GM12892 (cell line): ENCODE results near the gene SAMD9. TPM values are rescaled to one million over a fixed set of nuclear protein-coding genes. Genes with fewer than 3 reads are reported as not detected.

Experiments used
- DNase-seq: peaks from one replicate; pipeline ENCODE4 v3.0.0; 2011; ENCODE audit not compliant: insufficient read length
- FAIRE-seq: peaks from 2 replicates; lab custom pipeline; 2011; peaks lifted over from hg19 to GRCh38; lab: Jason Lieb, UNC
- POLR2A ChIP-seq: IDR thresholded peaks from 2 replicates; pipeline ENCODE4 v1.6.1; 2011; ENCODE audit warnings: low read depth, low read length, control low read depth
- POLR2AphosphoS5 ChIP-seq: IDR thresholded peaks from 2 replicates; pipeline ENCODE4 v1.6.1; 2011; ENCODE audit warnings: low read depth, low read length, control low read depth
- TAF1 ChIP-seq: IDR thresholded peaks from 2 replicates; pipeline ENCODE4 v1.6.1; 2011; ENCODE audit warnings: low read depth, mild to moderate bottlenecking, control low read depth, low read length, borderline replicate concordance
- polyA plus RNA-seq: library from polyadenylated mRNA; unstranded; fragments of >200 nt; gene quantifications from one replicate; pipeline ENCODE4 v1.2.1, GENCODE V29; 2012; ENCODE audit warnings: missing spikeins, inconsistent platforms; ENCODE audit not compliant: missing spikeins

The SAMD9 gene
- 8.4 TPM for polyA plus RNA-seq

- DNase-seq: peak; percentile 43
- TF ChIP-seq POLR2AphosphoS5 (no peak), POLR2A (peak; percentile 41; the same call in 1 of the 2 replicates), TAF1 (no peak)
- FAIRE-seq: peak; percentile 71
Observed at GRCh38 chr7:93117852-93118530, at the start of gene SAMD9. SAMD9 (minus strand) TSS chr7:93117979; CDS start chr7:93106097, 11,882 bp downstream.

DNA sequence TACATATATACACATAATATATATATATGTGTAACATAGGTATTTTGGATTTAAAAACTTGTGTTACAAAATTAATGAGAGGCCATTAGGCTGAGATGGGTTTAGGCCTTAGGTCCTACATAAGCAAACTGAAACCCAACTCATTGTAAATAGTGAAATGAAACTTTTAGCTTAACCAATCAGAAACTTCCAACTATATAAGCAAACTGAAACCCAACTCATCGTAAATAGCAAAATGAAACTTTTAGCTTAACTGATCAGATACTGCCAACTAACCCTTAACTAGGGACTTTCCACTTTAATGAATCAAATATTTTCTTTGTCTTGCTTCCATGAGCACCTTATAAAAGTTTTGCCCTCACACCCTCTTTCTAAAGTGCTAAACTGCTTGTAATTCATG is 47.7 kb upstream of the SAMD9 start:
- peak; percentile 89 for FAIRE-seq
- TF ChIP-seq POLR2AphosphoS5: no peak
- TF ChIP-seq POLR2A: no peak
- TF ChIP-seq TAF1: no peak
- DNase-seq: no peak

DNA sequence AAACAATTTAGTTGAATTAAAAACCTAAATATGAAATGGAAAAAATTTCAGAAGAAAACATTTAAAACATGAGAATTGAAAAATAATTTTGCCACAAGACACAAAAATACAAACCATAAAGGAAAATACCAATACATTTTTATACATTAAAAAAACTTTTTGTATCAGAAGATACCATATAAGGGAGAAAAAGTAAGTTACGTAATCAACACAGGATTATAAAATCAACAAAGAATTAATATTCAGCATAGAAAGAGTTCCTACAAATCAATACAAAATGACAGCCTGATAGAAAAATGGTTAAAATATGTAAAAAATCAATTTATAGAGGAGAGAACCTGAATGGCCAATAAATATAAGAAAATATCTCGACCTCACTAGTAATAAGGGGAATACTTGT is 47.0 kb upstream of the SAMD9 start:
- TF ChIP-seq POLR2AphosphoS5 (no peak), POLR2A (no peak), TAF1 (no peak)
- no peak for FAIRE-seq
- no peak for DNase-seq

DNA sequence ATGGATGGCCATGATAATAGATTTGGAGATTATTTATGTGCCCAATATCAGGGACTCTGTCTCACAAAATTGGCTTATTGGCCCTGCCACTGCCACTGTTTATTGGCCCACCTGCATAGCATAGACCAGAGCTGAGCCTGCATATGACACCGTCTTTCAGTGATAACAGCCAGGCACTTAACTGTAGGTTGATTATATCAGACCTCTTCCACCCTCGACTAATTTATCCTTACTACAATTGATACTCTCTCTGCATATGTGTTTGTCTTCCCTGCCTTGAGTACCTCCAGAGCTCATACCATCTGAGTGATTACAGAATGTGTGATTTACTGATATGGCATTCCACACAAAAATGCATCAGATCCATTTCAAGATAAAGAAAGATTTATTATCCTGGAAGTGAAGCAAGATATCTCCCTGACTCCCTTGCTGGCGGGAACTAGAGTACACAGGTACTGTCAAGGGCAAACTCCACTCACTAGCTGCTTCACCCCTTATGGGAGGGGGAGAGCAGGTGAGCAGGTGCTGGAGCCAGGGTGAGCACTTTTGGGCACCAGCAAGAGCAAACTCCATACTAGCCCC is 43.5 kb upstream of the SAMD9 start:
- no peak for TF ChIP-seq POLR2AphosphoS5
- TF ChIP-seq POLR2A: no peak
- no peak for TF ChIP-seq TAF1
- no peak for DNase-seq
- FAIRE-seq: no peak

DNA sequence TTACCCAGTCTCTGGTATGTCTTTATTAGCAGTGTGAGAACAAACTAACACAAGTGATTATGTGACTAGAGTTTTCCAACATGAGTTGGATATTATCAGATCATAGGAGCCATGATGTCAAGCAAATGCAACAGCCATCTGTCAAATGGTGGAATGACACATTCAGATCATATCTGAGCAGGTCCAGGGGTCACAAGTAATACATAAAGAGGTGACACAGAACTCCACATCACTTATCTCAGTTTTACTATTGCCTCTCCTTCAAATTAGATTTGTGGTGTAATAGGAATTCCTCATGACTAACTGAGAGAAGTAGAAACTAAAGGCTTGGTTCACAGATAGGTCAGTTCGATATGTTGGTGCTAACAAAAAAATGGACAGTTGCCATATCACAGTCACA is 42.6 kb upstream of the SAMD9 start:
- DNase-seq (no peak), FAIRE-seq (no peak)
- TF ChIP-seq POLR2AphosphoS5: no peak
- no peak for TF ChIP-seq POLR2A
- TF ChIP-seq TAF1: no peak

- DNase-seq (no peak), FAIRE-seq (no peak)
- TF ChIP-seq TAF1 (no peak), POLR2A (no peak), POLR2AphosphoS5 (no peak)
Observed at GRCh38 chr7:93159490-93159889, 41.7 kb upstream of the SAMD9 start.

- no peak for TF ChIP-seq TAF1
- TF ChIP-seq POLR2AphosphoS5: no peak
- TF ChIP-seq POLR2A: no peak
Observed at GRCh38 chr7:93156884-93157283, 39.1 kb upstream of the SAMD9 start.

GRCh38 chr7:93150200-93150835 is 32.5 kb upstream of the SAMD9 start:
- DNase-seq (no peak), FAIRE-seq (no peak)
- TF ChIP-seq TAF1 (no peak), POLR2A (no peak)

More at GRCh38 chr7:93156884-93157283, 39.1 kb upstream of the SAMD9 start:
- FAIRE-seq (no peak), DNase-seq (no peak)

DNA sequence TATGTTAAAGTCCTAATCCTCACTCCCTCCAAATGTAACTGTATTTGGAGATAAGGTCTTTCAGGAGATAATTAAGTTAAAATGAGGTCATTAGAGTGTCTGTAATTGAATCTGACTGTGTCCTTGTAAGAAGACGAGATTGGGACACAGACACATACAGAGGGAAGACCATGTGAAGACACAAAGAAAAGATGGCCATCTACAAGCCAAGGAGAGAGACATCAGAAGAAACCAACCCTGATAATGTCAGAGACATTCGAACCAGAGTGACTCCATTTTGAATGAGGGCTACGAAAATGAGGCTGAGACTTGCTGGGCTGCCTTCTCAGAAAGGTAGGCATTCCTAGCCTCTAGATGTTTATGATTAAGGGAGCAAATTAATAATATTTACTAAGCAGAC is 30.9 kb upstream of the SAMD9 start:
- FAIRE-seq: peak; percentile 21
- no peak for DNase-seq
- TF ChIP-seq TAF1: no peak
- no peak for TF ChIP-seq POLR2AphosphoS5

DNA sequence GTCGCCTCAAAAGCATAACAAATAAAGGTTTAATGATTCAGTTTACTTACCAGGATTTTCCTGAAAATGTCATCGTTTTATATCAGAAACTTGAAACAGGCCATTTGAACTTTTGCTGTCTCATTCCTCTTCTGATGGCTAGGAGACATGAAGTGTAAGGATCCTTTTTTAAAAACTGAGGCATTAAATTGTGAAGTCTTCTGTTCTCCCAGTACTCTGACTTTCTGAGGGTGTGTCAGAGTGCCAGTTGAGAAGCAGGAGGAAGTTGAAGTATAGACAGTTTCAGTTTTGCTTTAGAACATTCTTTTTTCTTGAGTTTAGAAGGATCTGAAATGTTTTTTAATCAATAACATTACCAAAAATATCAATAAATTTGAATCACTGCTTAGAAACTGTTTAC is 30.4 kb upstream of the SAMD9 start, which contains the start of gene SAMD9L:
TSS of gene SAMD9L (minus strand) at position 242 of the 400 bp plus-strand sequence. CDS start 12,414 bp downstream, outside the sequence.
- FAIRE-seq: peak; percentile 82
- TF ChIP-seq POLR2AphosphoS5 (no peak), TAF1 (no peak), POLR2A (no peak)
- no peak for DNase-seq

GRCh38 chr7:93147363-93147762 is 29.6 kb upstream of the SAMD9 start:
- TF ChIP-seq POLR2AphosphoS5: no peak
- 0 out of 2 replicates have a peak, but pooled peaks have one; percentile 23 for TF ChIP-seq POLR2A
- TF ChIP-seq TAF1: no peak
- DNase-seq: peak; percentile 7
- no peak for FAIRE-seq
